C1 segment of cervical spinal cord (tissue), 14 donors: ENCODE measurements around the gene AADACL3.

Source experiments
- DNase-seq, 14 donors: peaks; one replicate each; lab custom pipeline; 2025; lab: John Stamatoyannopoulos, UW

Gene AADACL3

GRCh38 chr1:12769031-12769430 is 53.1 kb downstream of the AADACL3 start:
- DNase-seq = no peak

GRCh38 chr1:12769976-12770505 is 54.1 kb downstream of the AADACL3 start:
- DNase-seq = no peak

GRCh38 chr1:12770620-12771019 is 54.7 kb downstream of the AADACL3 start:
- DNase-seq = no peak

GRCh38 chr1:12771186-12771585 is 55.3 kb downstream of the AADACL3 start:
- DNase-seq = no peak

- no peak for DNase-seq
These were observed 56.6 kb downstream of the AADACL3 start for GRCh38 chr1:12772520-12772919.

DNA sequence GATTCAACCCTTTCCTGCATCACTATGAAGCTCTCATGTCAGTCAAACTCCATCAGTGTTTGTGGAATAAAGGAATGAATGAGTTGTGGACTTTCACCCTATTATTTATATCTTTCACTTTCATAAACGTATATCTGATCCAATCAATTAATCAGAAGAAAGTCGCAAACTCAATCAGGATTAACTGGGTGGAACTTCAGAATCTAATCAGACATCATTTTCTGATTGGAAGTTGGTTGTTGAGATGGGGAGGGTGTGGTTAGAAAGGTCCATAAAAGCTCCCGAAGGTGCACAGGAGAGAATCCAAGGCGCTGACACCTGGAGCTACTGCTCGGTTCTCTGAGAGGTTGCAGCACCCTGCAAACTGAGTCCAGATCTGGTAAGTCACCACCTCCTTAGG is 57.5 kb downstream of the AADACL3 start, which contains the start of gene PRAMEF12:
TSS of gene PRAMEF12 (plus strand) at position 301 of the 400 bp plus-strand sequence. CDS start 1,130 bp downstream, outside the sequence.
- no peak for DNase-seq

- DNase-seq = no peak
These were observed 59.0 kb downstream of the AADACL3 start for GRCh38 chr1:12774801-12775345.

- no peak for DNase-seq
These were observed 59.5 kb downstream of the AADACL3 start for GRCh38 chr1:12775443-12775842.

GRCh38 chr1:12776801-12777557 is 61.1 kb downstream of the AADACL3 start:
- DNase-seq = no peak
